ENCODE results near the gene IL12RB1. TPM values are rescaled to one million over a fixed set of nuclear protein-coding genes. Genes with fewer than 3 reads are reported as not detected.
A peak's percentile ranks its signal among the peaks of the same experiment; 100 is the strongest.

The IL12RB1 gene
- total RNA-seq, 1 experiment from 2014 or later = not detected

DNA sequence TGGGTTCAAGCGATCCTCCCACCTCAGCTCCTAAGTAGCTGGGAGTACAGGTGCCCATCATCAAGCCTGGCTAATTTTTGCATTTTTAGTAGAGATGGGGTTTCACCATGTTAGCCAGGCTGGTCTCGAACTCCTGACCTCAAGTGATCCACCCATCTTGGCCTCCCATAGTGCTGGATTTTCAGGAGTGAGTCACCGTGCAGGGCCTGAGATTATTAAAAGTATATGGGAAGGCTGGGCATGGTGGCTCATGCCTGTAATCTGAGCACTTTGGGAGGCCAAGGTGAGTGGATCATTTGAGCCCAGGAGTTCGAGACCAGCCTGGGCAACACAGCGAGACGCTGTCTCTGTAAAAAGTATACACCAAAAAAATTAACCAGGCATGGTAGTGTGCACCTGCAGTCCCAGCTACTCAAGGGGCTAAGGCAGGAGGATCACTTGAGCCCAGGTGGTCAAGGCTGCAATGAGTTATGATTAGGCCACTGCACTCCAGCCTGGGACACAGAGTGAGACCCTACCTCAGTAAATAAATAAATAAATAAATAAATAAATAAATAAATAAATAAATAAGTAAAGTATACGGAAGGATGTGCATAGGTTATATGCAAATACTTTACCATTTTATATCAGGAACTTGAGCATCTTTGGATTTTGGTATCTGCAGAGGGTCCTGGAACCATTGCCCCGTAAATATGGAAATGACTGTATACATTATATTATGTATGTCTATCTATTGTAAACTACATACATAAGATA is 854 bp downstream of the IL12RB1 start:
- intact Hi-C loops (cut with micrococcal nuclease) = no loop called here
- no peak for TF ChIP-seq POLR2A (IDR thresholded peaks at IDR 0.05; ENCODE audit: borderline replicate concordance, extremely low read depth, insufficient read depth, insufficient read length)
- no peak for TF ChIP-seq RAD21 (IDR thresholded peaks at IDR 0.05; ENCODE audit: low read depth)
- TF ChIP-seq, protein P1, sequence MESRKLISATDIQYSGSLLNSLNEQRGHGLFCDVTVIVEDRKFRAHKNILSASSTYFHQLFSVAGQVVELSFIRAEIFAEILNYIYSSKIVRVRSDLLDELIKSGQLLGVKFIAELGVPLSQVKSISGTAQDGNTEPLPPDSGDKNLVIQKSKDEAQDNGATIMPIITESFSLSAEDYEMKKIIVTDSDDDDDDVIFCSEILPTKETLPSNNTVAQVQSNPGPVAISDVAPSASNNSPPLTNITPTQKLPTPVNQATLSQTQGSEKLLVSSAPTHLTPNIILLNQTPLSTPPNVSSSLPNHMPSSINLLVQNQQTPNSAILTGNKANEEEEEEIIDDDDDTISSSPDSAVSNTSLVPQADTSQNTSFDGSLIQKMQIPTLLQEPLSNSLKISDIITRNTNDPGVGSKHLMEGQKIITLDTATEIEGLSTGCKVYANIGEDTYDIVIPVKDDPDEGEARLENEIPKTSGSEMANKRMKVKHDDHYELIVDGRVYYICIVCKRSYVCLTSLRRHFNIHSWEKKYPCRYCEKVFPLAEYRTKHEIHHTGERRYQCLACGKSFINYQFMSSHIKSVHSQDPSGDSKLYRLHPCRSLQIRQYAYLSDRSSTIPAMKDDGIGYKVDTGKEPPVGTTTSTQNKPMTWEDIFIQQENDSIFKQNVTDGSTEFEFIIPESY (IDR thresholded peaks at IDR 0.05; ENCODE audit: extremely low read depth, insufficient replicate concordance, low read length) = no peak
- no peak for TF ChIP-seq TCF7L2 (IDR thresholded peaks at IDR 0.05; ENCODE audit: borderline replicate concordance, extremely low read depth, insufficient read depth, insufficient read length)
- TF ChIP-seq CBX3 (IDR thresholded peaks at IDR 0.05; ENCODE audit: low read depth) = no peak
- TF ChIP-seq CEBPB (IDR thresholded peaks at IDR 0.05; ENCODE audit: low read depth) = no peak
- no peak for TF ChIP-seq ZNF274 (IDR thresholded peaks at IDR 0.05; ENCODE audit: low read depth, low read length)
- ChIA-PET RAD21 (ENCODE audit: low non-redundant PET in 1 of 2, low total read pairs in 2 of 2, uncharacterized antibody in 2 of 2, unreplicated experiment in 2 of 2) (no interaction called here), POLR2A (no interaction called here), CTCF (no interaction called here)
- Histone ChIP-seq H3K9ac (ENCODE audit: low read length) (no peak overlapping the region), H3K4me3 (replicated peaks in 1 of 2; ENCODE audit: low read depth in 1 of 2, low read length in 2 of 2) (no peak overlapping the region), H4K20me1 (ENCODE audit: insufficient read depth) (no peaks in the 10 kb centered on the region), H3K4me2 (ENCODE audit: low read length) (no peak overlapping the region), H2AFZ (ENCODE audit: low read depth, low read length, poor library complexity, severe bottlenecking) (no peak overlapping the region), H3K79me2 (ENCODE audit: insufficient read depth, low read length) (no peaks in the 10 kb centered on the region), H3K27ac (ENCODE audit: low read depth, low read length) (no peak overlapping the region), H3K36me3 (ENCODE audit: control insufficient read depth in 1 of 2, insufficient read depth in 2 of 2, low read length in 2 of 2) (no peaks in the 10 kb centered on the region), H3K4me1 (ENCODE audit: control insufficient read depth in 1 of 2, insufficient read depth in 2 of 2, low read length in 2 of 2) (peaks cover 0 to 4% of the 10 kb centered on the region in 2 experiments; a peak in 1 of 4 replicates), H3K9me2 (ENCODE audit: insufficient read depth) (no peaks in the 10 kb centered on the region), H3K27me3 (ENCODE audit: insufficient read depth, low read length) (no peaks in the 10 kb centered on the region), H3K9me3 (ENCODE audit: control insufficient read depth in 1 of 2, insufficient read depth in 1 of 2, low read depth in 1 of 2, low read length in 2 of 2) (no peaks in the 10 kb centered on the region)
- ATAC-seq (peak; percentile 30; the same call in 1 of the 2 replicates), DNase-seq (ENCODE audit: low read depth, low spot score) (no peak)
- no TSS peak for BruUV-seq (replicated peaks)

Data from HCT116 (cell line).